Amniotic stem cell (primary cell): ENCODE data around the gene SCAF8.
A peak's percentile ranks its signal among the peaks of the same experiment; 100 is the strongest.
"Not testable (repeated sequence)": the region's sequence is repeated elsewhere in the genome, so short reads cannot be mapped to it uniquely, and the experiment has no call there.

Experiments used
- DNase-seq: peaks from one replicate; lab custom pipeline; 2025; lab: John Stamatoyannopoulos, UW

SCAF8 gene

DNA sequence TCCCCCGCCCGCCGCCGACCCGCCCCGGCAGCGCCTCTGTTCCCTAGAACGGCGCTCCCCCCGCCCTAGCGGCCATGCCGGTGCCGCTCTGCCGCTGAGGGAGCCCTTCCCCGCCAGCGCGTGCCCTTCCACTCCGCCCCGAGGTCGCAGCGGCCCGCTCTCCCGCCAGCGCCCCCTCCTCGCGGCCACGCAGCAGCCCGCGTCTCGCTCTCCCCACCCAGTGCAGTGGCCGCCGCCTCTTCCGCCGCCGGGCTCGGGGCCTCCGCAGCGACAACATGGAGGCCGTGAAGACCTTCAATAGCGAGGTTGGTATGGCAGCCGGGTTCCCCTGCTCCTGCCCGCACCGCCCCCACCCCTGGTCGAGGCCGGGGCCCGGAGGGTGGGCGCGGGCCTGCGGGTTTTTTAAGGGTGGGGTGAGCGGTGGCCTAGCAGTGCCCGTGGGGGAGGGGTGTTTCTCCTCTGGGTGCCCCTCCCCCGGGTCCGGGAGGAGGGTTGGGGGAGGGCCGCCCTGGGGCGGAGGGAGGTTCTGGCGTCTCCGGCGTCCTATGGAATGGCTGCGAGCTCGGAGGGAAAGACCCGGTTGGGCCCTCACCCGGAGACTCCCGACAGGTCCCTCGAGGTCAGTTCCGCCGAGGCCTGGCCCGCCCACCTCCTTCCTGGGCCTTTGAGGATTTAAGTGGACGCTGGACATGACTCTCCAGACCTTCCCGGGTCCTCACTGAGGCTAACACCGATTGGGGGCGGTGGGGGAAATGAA is 588 bp downstream of the SCAF8 start:
- DNase-seq = peak; percentile 90

GRCh38 chr6:154736618-154737259 is 3.5 kb downstream of the SCAF8 start:
- no peak for DNase-seq

DNA sequence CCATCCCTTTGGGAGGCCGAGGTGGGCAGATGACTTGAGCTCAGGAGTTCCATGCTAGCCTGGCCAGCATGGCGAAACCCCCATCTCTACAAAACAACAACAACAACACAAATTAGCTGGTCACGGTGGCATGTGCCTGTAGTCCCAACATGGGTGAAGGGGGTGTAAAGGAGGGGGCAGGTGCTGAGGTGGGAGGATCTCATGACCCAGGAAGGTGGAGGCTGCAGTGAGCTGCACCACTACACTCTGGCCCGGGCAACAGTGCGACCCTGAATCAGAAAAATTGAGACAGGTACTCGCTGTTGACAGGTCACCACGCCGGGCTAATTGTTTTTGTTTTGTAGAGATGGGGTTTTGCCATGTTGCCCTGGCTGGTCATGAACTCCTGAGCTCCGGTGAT is 4.2 kb downstream of the SCAF8 start:
- DNase-seq = no peak

DNA sequence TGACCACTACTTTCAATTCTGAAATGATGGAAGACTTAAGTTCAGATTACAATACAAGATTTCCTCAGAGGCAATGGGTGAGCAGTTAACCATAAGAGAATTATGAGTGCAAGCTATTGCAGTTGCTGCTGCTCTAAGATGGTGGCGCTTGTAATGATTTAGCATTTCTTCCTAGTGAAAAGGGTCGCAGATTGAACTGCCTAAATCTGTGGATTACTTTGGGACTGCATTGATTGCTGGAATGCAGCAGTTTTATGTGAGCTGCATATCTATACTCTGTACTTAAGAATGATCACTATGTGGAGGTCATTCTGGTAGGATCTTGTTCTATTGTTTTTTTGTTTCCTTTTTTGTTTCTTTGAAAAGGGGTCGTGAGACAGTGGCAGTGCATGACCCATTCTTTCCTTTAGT is 5.3 kb downstream of the SCAF8 start:
- no peak for DNase-seq

DNA sequence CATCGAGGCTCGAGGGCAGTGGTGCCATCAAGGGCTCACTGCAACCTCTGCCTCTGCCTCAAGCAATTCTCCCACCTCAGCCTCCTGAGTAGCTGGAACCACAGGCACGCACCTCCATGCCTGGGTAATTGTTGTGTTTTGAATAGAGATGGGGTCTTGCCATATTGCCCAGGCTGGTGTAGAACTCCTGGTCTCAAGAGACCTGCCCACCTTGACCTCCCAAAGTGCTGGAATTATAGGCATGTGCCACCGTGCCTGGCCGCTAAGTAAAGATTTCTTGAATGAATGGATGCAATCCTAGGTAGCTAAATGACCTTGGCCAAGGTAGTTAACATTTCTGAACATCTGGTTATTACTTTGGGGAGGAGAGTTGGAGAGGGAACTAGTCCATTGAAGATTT is 7.4 kb downstream of the SCAF8 start:
- DNase-seq = no peak

DNA sequence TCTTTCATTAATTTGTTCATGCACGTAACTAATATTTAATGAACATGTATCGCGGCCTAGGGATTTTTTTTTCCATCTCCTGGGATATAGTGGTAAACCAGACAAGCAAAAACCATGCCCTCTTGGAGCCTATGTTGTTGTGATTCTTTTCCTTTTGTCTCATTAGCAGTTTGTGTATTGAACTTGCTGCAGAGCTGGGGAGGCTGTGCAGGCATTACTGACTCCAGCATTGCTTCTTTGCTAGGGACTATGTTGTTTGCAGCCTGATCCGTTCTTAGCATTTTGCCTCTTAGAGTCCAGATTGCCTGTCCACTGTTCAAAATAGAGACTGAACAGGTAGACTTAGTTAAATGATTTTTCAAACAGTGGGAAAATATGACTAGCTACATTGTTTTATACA is 9.7 kb downstream of the SCAF8 start:
- no peak for DNase-seq

DNA sequence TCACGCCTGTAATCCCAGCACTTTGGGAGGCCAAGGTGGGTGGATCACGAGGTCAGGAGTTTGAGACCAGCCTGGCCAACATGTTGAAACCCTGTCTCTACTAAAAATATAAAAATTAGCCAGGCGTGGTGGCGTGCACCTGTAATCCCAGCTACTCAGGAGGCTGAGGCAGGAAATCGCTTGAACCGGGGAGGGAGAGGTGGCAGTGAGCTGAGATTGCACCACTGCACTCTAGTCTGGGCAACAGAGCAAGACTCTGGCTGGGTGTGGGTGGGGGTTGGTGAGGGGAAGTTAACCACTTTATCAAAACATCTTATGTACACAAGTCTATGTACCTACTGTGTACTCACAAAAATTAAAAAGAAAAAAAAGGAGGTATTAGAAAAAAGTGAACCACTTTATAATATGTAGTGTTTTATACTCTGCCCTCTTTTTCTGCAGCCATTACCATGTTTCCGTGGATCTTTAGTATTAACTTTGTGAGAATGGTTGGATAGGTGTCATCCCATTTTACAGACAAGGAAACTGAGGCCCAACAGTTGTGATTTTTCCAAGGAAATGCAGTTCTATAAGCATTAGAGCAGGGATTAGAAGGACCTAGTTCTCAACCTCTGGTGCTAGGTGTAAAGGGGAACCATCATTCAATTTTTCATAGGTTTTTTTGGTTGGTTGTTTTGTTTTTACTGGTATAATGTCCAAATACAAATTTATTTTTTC is 11.0 kb downstream of the SCAF8 start:
- not testable (repeated sequence) for DNase-seq

- no peak for DNase-seq
These were observed 12.0 kb downstream of the SCAF8 start for GRCh38 chr6:154745243-154745642.

- DNase-seq = no peak
These were observed 16.1 kb downstream of the SCAF8 start for GRCh38 chr6:154749341-154749740.

GRCh38 chr6:154751011-154751800 is 18.0 kb downstream of the SCAF8 start:
- no peak for DNase-seq

DNA sequence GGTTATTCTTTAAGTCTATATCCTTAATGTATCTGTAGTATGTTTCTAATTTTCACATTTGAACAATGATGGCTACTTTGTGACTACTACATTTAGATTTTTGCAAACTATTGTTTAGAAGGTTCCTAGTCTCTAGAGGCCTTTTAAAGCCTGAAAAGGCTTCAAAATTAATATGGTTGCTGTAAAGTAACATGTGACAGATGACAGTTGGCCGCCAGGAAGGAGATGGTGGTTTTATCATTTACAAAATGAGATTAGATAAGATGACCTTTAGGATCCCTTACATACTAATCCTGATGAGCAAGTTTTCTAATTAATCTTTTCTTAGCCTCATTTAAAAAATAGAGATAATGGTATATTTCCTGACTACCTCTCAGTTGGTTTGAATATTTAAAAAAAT is 18.8 kb downstream of the SCAF8 start:
- no peak for DNase-seq

GRCh38 chr6:154754152-154754551 is 20.9 kb downstream of the SCAF8 start:
- no peak for DNase-seq

GRCh38 chr6:154757352-154758050 is 24.3 kb downstream of the SCAF8 start:
- DNase-seq = no peak

GRCh38 chr6:154758125-154758524 is 24.9 kb downstream of the SCAF8 start:
- no peak for DNase-seq

DNA sequence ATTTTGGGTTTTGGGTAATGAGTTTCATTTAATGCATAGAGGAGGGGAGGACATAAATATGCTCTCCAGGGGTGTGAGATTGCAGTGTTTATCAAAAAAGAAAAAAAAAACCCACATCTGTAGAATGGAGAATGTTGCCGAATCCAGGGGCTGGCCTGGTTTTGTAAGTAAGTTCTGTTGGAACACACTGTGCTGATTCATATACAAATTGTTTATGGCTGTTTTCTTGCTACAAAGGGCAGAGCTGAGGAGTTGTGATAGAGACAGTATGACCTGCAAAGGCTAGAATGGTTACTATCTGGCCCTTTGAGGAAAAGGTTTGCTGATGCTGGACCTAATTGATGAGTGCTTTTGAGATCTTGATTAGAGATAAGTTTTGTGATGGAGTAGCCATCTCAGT is 30.4 kb downstream of the SCAF8 start:
- no peak for DNase-seq

- no peak for DNase-seq
These were observed 32.1 kb downstream of the SCAF8 start for GRCh38 chr6:154765273-154765672.

- DNase-seq = no peak
These were observed 33.1 kb downstream of the SCAF8 start for GRCh38 chr6:154766288-154766687.

DNA sequence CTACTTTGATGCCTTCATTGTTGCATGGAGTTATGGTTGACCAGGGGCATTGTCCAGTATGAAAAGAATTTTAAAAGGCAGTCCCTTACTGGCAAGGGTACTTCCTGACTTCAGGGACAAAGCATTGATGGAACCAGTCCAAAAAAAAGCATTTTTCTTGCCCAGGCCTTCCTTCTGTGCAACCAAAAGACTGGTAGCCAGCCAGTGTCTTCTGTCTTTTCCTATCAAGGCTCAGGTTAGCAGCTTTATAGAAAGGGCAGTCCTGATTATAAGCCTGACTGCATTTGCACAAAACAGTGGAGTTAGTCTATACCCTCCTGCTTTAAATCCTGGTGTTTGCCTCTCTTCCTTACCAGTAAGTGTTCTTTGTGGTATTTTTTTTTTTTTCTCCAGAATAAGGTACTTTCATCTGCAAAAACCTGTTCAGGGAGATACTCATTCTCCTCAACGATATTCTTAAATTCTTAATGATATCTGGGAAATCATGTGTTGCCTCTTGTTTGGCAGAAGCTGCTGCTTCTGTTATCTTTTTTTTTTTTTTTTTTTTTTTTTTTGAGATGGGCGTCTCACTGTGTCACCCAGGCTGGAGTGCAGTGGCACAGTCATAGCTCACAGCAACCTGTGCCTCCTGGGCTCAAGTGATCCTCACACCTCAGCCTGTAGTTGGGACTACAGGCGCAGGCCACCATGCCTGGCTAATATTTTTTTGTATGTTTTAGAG is 33.9 kb downstream of the SCAF8 start:
- no peak for DNase-seq

- no peak for DNase-seq
These were observed 35.1 kb downstream of the SCAF8 start for GRCh38 chr6:154768280-154768679.

- no peak for DNase-seq
These were observed 40.4 kb downstream of the SCAF8 start for GRCh38 chr6:154773610-154774089.

DNA sequence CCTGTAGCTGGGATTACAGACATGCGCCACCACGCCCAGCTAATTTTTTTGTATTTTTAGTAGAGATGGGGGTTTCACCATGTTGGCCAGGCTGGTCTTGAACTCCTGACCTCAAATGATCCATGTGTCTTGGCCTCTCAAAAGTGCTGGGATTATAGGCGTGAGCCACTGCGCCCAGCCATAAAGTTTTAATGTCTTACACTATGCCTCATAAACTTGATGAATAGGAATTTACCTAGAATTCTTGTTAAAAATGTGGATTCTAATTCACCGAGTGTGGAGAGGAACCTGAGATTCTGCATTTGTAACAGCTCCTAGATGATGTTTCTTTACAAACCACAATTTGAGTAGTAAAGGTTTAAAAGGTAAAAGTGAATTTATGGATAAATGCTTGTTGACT is 45.9 kb downstream of the SCAF8 start:
- DNase-seq = not testable (repeated sequence)
